K562 (cell line): Measurements from ENCODE around the gene UBE2H. TPM values are rescaled to one million over a fixed set of nuclear protein-coding genes. Genes with fewer than 3 reads are reported as not detected.

Experiments used
- CEBPB ChIP-seq: fragments of 450-650 bp; IDR thresholded peaks from 2 replicates; pipeline ENCODE4 v1.6.1; 2016; ENCODE audit warnings: missing genetic modification characterization, missing compliant biosample characterization
- GATAD2B ChIP-seq: fragments of 450-650 bp; IDR thresholded peaks from 2 replicates; pipeline ENCODE4 v1.6.1; 2017; ENCODE audit warnings: mild to moderate bottlenecking, borderline replicate concordance
- MBD2 ChIP-seq: sonication (generic); IDR thresholded peaks from 2 replicates; pipeline ENCODE4 v1.6.1; 2016; ENCODE audit warnings: low read depth, borderline replicate concordance
- NFYB ChIP-seq: IDR thresholded peaks from 2 replicates; pipeline ENCODE4 v1.6.1; 2011; ENCODE audit warnings: mild to moderate bottlenecking, moderate library complexity; ENCODE audit not compliant: insufficient read length; ENCODE audit errors: extremely low read depth
- NUFIP1 ChIP-seq: fragments of 450-650 bp; IDR thresholded peaks from 2 replicates; pipeline ENCODE4 v1.6.1; 2018; ENCODE audit not compliant: partially characterized antibody
- SMAD1 ChIP-seq: fragments of 150-350 bp; IDR thresholded peaks from 2 replicates; pipeline ENCODE4 v1.6.1; 2014; ENCODE audit warnings: low read length, low read depth; ENCODE audit not compliant: partially characterized antibody
- SP2 ChIP-seq: IDR thresholded peaks from 2 replicates; pipeline ENCODE4 v1.6.1; 2011; ENCODE audit warnings: mild to moderate bottlenecking, low read depth, low read length, moderate library complexity; ENCODE audit not compliant: poor library complexity, severe bottlenecking; ENCODE audit errors: extremely low read depth
- ZFP30 ChIP-seq: fragments of 250-450 bp; sonication (Bioruptor Pico); IDR thresholded peaks from 2 replicates; pipeline ENCODE4 v1.8.0; 2022; ENCODE audit warnings: moderate library complexity, mild to moderate bottlenecking, inconsistent platforms, borderline replicate concordance
- ZNF212 ChIP-seq: fragments of 450-650 bp; formaldehyde crosslinking; IDR thresholded peaks from 2 replicates; pipeline ENCODE4 v1.4.0; 2020; ENCODE audit warnings: mild to moderate bottlenecking
- ZNF253 ChIP-seq: fragments of 250-450 bp; sonication (Bioruptor Pico); conservative IDR thresholded peaks from 2 replicates; pipeline ENCODE4 v1.6.1; 2021; ENCODE audit warnings: mild to moderate bottlenecking
- ZNF445 ChIP-seq: fragments of 250-450 bp; sonication (Bioruptor Pico); IDR thresholded peaks from 2 replicates; pipeline ENCODE4 v1.4.0; 2020; ENCODE audit warnings: low read depth, mild to moderate bottlenecking, moderate library complexity
- polyA plus RNA-seq, 8 experiments: library from polyadenylated mRNA; depleted of rRNA in 4 of 8; stranded (reverse) in 5 of 8; unstranded in 3 of 8; fragments of >200 nt; fragmentation: Nextera tagmentation in 2 of 8; fragmentation: Illumina TruSeq in 1 of 8; extraction: Ambion mirVana in 2 of 8; extraction: Trizol in 1 of 8; gene quantifications; 2 replicates each; pipeline versions ENCODE4 v1.2.1 to v1.2.3, GENCODE V29; 2011 to 2014; ENCODE audit warnings: inconsistent platforms in 1 of 8, missing spikeins in 1 of 8
- total RNA-seq, 7 experiments: library from RNA; depleted of rRNA in 6 of 7; stranded (reverse); fragments of >200 nt in 6 of 7; fragmentation: Illumina TruSeq in 2 of 7; extraction: Trizol in 2 of 7; gene quantifications; 2 replicates each; pipeline versions ENCODE4 v1.2.1 to v1.2.3, GENCODE V29; 2011 to 2021; ENCODE audit warnings: low replicate concordance in 1 of 7
- TF ChIP-seq, protein P1 (sequence below): fragments of 250-450 bp; sonication (Bioruptor Pico); IDR thresholded peaks from 2 replicates; pipeline ENCODE4 v1.9.0; 2021; ENCODE audit warnings: mild to moderate bottlenecking
- TF ChIP-seq, protein P2 (sequence below): fragments of 450-650 bp; formaldehyde crosslinking; IDR thresholded peaks from 2 replicates; pipeline ENCODE4 v1.4.0; 2022; ENCODE audit warnings: missing genetic modification characterization
- TF ChIP-seq, protein P3 (sequence below), 2 experiments: fragments of 450-650 bp; conservative IDR thresholded peaks; 2 replicates each; pipeline ENCODE4 v1.6.1; 2017; ENCODE audit warnings: mild to moderate bottlenecking in 2 of 2, moderate library complexity in 2 of 2
- TF ChIP-seq, protein P4 (sequence below), 2 experiments: fragments of 450-650 bp; formaldehyde crosslinking in 1 of 2; IDR thresholded peaks; 2 replicates each; pipeline versions ENCODE4 v1.4.0 to v1.6.1; 2014 to 2020; ENCODE audit warnings: mild to moderate bottlenecking in 2 of 2, borderline replicate concordance in 1 of 2, low read depth in 1 of 2

UBE2H gene
- total and polyA plus RNA-seq, 9 of the 15 experiments (the other 6 are each of a cell fraction or from before 2014, with no cell fraction given) = 6.3 to 33.0 (median 13.3) TPM

DNA sequence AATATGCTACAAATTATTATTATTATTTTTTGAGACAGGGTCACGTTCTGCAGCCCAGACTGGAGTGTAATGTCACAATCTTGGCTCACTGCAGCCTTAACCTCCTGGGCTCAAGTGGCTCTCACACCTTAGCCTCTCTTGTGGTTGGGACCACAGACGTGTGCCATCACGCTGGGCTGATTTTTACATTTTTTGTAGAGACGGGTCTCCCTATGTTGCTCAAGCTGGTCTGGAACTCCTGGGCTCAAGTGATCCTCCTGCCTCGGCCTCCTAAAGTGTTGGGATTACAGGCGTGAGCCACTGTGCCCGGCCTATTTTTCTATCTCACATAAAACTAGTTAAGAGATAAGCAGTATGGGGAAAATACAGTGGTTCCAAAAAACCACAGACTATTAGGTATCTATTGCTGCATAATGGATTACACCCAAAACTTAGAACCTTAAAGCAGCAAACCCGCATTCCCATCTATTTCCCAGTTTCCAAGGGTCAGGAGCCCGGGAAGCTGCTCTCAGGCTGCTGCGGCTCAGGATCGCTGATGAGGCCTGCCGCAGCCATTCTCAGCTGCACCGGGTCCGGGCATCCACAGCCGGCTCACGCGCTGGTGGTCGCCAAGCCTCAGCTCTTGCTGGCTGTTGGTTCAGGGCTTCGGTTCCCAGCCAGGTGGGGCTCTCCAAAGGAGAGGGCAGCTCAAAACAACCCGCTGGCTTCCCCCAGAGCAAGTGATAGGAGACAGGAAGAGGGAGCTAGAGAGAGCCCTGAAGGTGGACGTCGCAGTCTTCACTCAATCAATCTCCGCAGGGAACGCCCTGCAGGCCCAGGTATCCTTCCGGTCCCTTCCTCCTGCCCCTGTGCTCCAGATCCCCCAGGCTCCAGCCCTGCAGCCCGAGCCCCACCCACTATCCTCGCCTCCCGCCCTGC, 128.2 kb downstream of the UBE2H start (continued):
- no peak for TF ChIP-seq ZNF253 (CRISPR knock-in tag)
- TF ChIP-seq NUFIP1 = no peak
- no peak for TF ChIP-seq SP2
- TF ChIP-seq, protein P1, sequence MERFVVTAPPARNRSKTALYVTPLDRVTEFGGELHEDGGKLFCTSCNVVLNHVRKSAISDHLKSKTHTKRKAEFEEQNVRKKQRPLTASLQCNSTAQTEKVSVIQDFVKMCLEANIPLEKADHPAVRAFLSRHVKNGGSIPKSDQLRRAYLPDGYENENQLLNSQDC = no peak
- TF ChIP-seq, protein P2, sequence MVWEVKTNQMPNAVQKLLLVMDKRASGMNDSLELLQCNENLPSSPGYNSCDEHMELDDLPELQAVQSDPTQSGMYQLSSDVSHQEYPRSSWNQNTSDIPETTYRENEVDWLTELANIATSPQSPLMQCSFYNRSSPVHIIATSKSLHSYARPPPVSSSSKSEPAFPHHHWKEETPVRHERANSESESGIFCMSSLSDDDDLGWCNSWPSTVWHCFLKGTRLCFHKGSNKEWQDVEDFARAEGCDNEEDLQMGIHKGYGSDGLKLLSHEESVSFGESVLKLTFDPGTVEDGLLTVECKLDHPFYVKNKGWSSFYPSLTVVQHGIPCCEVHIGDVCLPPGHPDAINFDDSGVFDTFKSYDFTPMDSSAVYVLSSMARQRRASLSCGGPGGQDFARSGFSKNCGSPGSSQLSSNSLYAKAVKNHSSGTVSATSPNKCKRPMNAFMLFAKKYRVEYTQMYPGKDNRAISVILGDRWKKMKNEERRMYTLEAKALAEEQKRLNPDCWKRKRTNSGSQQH = no peak
- TF ChIP-seq CEBPB = no peak
- TF ChIP-seq, protein P3, sequence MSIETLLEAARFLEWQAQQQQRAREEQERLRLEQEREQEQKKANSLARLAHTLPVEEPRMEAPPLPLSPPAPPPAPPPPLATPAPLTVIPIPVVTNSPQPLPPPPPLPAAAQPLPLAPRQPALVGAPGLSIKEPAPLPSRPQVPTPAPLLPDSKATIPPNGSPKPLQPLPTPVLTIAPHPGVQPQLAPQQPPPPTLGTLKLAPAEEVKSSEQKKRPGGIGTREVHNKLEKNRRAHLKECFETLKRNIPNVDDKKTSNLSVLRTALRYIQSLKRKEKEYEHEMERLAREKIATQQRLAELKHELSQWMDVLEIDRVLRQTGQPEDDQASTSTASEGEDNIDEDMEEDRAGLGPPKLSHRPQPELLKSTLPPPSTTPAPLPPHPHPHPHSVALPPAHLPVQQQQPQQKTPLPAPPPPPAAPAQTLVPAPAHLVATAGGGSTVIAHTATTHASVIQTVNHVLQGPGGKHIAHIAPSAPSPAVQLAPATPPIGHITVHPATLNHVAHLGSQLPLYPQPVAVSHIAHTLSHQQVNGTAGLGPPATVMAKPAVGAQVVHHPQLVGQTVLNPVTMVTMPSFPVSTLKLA (conservative IDR thresholded peaks at IDR 0.05) = no peak
- TF ChIP-seq SMAD1 = no peak
- no peak for TF ChIP-seq MBD2
- TF ChIP-seq, protein P4, sequence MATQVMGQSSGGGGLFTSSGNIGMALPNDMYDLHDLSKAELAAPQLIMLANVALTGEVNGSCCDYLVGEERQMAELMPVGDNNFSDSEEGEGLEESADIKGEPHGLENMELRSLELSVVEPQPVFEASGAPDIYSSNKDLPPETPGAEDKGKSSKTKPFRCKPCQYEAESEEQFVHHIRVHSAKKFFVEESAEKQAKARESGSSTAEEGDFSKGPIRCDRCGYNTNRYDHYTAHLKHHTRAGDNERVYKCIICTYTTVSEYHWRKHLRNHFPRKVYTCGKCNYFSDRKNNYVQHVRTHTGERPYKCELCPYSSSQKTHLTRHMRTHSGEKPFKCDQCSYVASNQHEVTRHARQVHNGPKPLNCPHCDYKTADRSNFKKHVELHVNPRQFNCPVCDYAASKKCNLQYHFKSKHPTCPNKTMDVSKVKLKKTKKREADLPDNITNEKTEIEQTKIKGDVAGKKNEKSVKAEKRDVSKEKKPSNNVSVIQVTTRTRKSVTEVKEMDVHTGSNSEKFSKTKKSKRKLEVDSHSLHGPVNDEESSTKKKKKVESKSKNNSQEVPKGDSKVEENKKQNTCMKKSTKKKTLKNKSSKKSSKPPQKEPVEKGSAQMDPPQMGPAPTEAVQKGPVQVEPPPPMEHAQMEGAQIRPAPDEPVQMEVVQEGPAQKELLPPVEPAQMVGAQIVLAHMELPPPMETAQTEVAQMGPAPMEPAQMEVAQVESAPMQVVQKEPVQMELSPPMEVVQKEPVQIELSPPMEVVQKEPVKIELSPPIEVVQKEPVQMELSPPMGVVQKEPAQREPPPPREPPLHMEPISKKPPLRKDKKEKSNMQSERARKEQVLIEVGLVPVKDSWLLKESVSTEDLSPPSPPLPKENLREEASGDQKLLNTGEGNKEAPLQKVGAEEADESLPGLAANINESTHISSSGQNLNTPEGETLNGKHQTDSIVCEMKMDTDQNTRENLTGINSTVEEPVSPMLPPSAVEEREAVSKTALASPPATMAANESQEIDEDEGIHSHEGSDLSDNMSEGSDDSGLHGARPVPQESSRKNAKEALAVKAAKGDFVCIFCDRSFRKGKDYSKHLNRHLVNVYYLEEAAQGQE (IDR thresholded peaks at IDR 0.05; ENCODE audit: borderline replicate concordance) = peak; percentile 54; the same call in 1 of the 2 replicates
- TF ChIP-seq, protein P4 (CRISPR knock-in tag; IDR thresholded peaks at IDR 0.05; ENCODE audit: low read depth) = no peak
- no peak for TF ChIP-seq NFYB
- no peak for TF ChIP-seq ZNF212
- no peak for TF ChIP-seq ZNF445
- TF ChIP-seq ZFP30 (CRISPR knock-in tag) = no peak
- no peak for TF ChIP-seq GATAD2B
